Transverse colon (tissue), 4 donors: ENCODE measurements around the gene SLC7A9. TPM values are rescaled to one million over a fixed set of nuclear protein-coding genes. Genes with fewer than 3 reads are reported as not detected.
"Not testable (repeated sequence)": the region's sequence is repeated elsewhere in the genome, so short reads cannot be mapped to it uniquely, and the experiment has no call there.

ENCODE experiments used
- DNase-seq: peaks from one replicate; pipeline ENCODE4 v3.0.0-alpha.2; 2019
- H3K27ac ChIP-seq, 4 donors: fragments of 200-600 bp; sonication (generic); 2 replicates each; pipeline ENCODE4 v1.5.1; 2016 to 2018; ENCODE audit warnings: inconsistent platforms in 4 of 4
- H3K27me3 ChIP-seq: fragments of 200-600 bp; sonication (generic); 2 replicates; pipeline ENCODE4 v1.5.1; 2017; ENCODE audit warnings: inconsistent platforms
- H3K36me3 ChIP-seq, 4 donors: fragments of 200-600 bp; sonication (generic); 2 replicates each; pipeline ENCODE4 v1.5.1; 2017 to 2019; ENCODE audit warnings: inconsistent platforms in 4 of 4
- H3K4me1 ChIP-seq, 4 donors: fragments of 200-600 bp; sonication (generic); 2 replicates each; pipeline ENCODE4 v1.5.1; 2017 to 2020; ENCODE audit warnings: inconsistent platforms in 4 of 4
- H3K4me3 ChIP-seq, 4 donors: fragments of 200-600 bp; sonication (generic); 1 replicate in 1 of 4; 2 replicates in 3 of 4; pipeline versions ENCODE4 v1.5.1 to v1.6.1; 2017 to 2019; ENCODE audit warnings: inconsistent platforms in 4 of 4
- H3K9me3 ChIP-seq, 2 donors: fragments of 200-600 bp; sonication (generic); 2 replicates each; pipeline ENCODE4 v1.5.1; 2017 to 2019; ENCODE audit warnings: inconsistent platforms in 2 of 2
- CTCF ChIP-seq, 5 experiments: fragments of 200-600 bp in 3 of 5; fragments of 450-650 bp in 2 of 5; sonication (generic) in 3 of 5; IDR thresholded peaks; 1 replicate in 2 of 5; 2 replicates in 3 of 5; pipeline ENCODE4 v1.5.1; 2016 to 2017; ENCODE audit warnings: antibody characterized with exemption in 5 of 5, inconsistent platforms in 3 of 5, mild to moderate bottlenecking in 2 of 5, moderate library complexity in 1 of 5
- EP300 ChIP-seq: sonication (generic); formaldehyde crosslinking; IDR thresholded peaks from one replicate; pipeline ENCODE4 v1.6.1; 2017; ENCODE audit warnings: antibody characterized with exemption, low read depth
- POLR2A ChIP-seq: fragments of 450-650 bp; IDR thresholded peaks from one replicate; pipeline ENCODE4 v1.6.1; 2016; ENCODE audit warnings: antibody characterized with exemption, mild to moderate bottlenecking, moderate library complexity
- POLR2AphosphoS5 ChIP-seq, 3 donors: sonication (generic); formaldehyde crosslinking; IDR thresholded peaks; one replicate each; pipeline ENCODE4 v1.6.1; 2016; ENCODE audit warnings: antibody characterized with exemption in 3 of 3
- WGBS, 2 donors: methylation state at CpG; one replicate each; pipeline ENCODE4 v1.1.5; 2018; ENCODE audit warnings: low coverage in 1 of 2; 5-methylcytosine and 5-hydroxymethylcytosine counted together
- in situ Hi-C, 4 donors: fragments of 200-750 bp; cut with MboI; loops; one replicate each; pipeline versions ENCODE4 v1.15.0 to v1.15.1; 2017; ENCODE audit warnings: low sequenced_read_pairs in 3 of 4, low pct_ligation_motif_present in 1 of 4, low pct_unique_long_range_greater_than_20kb in 1 of 4
- intact Hi-C: fragments of 100-400 bp; cut with DNase I; formaldehyde crosslinking; loops from one replicate; pipeline ENCODE4 v1.15.1; 2023; ENCODE audit warnings: low total_unique reads
- small RNA-seq, 4 donors: library from RNA; depleted of rRNA; stranded (forward); fragments of <200 nt; gene quantifications; one replicate each; pipeline ENCODE3, GENCODE V24; 2016
- total RNA-seq, 4 donors: library from RNA; depleted of rRNA; stranded (reverse); fragments of >200 nt; gene quantifications; one replicate each; pipeline ENCODE4 v1.1.0, GENCODE V29; 2016

SLC7A9 gene
- total RNA-seq, 4 donors from 2014 or later = 2.5 to 11.2 TPM; not detected in 2

GRCh38 chr19:32789429-32789828 lies 80.1 kb downstream of the SLC7A9 start:
- 67 to 95% methylated on average over 3 to 10 of the region's 10 CpGs for WGBS, 2 donors
- Histone ChIP-seq H3K4me1 (no peaks in the 10 kb centered on the region), H3K27ac (no peak overlapping the region), H3K36me3 (no peaks in the 10 kb centered on the region), H3K4me3 (no peak overlapping the region), H3K27me3 (no peaks in the 10 kb centered on the region), H3K9me3 (no peaks in the 10 kb centered on the region)
- TF ChIP-seq POLR2A (no peak), POLR2AphosphoS5 (IDR thresholded peaks at IDR 0.05) (no peak), EP300 (no peak), CTCF (IDR thresholded peaks at IDR 0.05) (no peak)
- intact Hi-C loops (no loop called here), in situ Hi-C loops (no loop called here)
- DNase-seq = no peak

GRCh38 chr19:32787895-32788294 lies 81.7 kb downstream of the SLC7A9 start:
- DNase-seq, H3K4me3 ChIP-seq, H3K27ac ChIP-seq, H3K9me3 ChIP-seq, H3K36me3 ChIP-seq, intact Hi-C loops, in situ Hi-C loops, H3K27me3 ChIP-seq, H3K4me1 ChIP-seq: not testable (repeated sequence)
- 96% methylated on average over 5 of the region's 5 CpGs; no CpG with 5 or more reads in 1 of the 2 donors for WGBS, 2 donors

- intact Hi-C loops, H3K4me1 ChIP-seq, H3K27ac ChIP-seq, DNase-seq, H3K27me3 ChIP-seq, H3K4me3 ChIP-seq, H3K36me3 ChIP-seq, in situ Hi-C loops, H3K9me3 ChIP-seq: not testable (repeated sequence)
- 60 to 86% methylated on average over 5 to 12 of the region's 12 CpGs for WGBS, 2 donors
These were observed 82.3 kb downstream of the SLC7A9 start for GRCh38 chr19:32787161-32787813.

GRCh38 chr19:32782089-32782488 lies 87.5 kb downstream of the SLC7A9 start:
- H3K9me3 ChIP-seq, DNase-seq, H3K27ac ChIP-seq, H3K27me3 ChIP-seq, H3K4me1 ChIP-seq, intact Hi-C loops, in situ Hi-C loops, H3K4me3 ChIP-seq, H3K36me3 ChIP-seq: not testable (repeated sequence)
- 92% methylated on average over 1 of the region's 1 CpG; no CpG with 5 or more reads in 1 of the 2 donors for WGBS, 2 donors

- H3K9me3 ChIP-seq = no peaks in the 10 kb centered on the region
- H3K4me1 ChIP-seq = no peaks in the 10 kb centered on the region
- no peaks in the 10 kb centered on the region for H3K27me3 ChIP-seq
- 92 to 93% methylated on average over 2 of the region's 2 CpGs for WGBS, 2 donors
- H3K27ac ChIP-seq = no peak overlapping the region
- no peak overlapping the region for H3K4me3 ChIP-seq
- in situ Hi-C loops (no loop called here), intact Hi-C loops (no loop called here)
- DNase-seq = no peak
- TF ChIP-seq POLR2AphosphoS5 (IDR thresholded peaks at IDR 0.05) (no peak), EP300 (no peak), POLR2A (no peak), CTCF (IDR thresholded peaks at IDR 0.05) (no peak)
- H3K36me3 ChIP-seq = no peaks in the 10 kb centered on the region
These were observed 88.3 kb downstream of the SLC7A9 start for GRCh38 chr19:32781280-32781679.

Small RNAs within 50 kb of the gene (small RNA-seq; reads per million reads assigned to genes)
- gene RN7SKP22 = 0 reads per million in 4 donors

Other genes with a start within 250 kb of the SLC7A9 start
- 10 to 100 TPM; 14.7 to 44.3 (median 34.6) TPM for gene ANKRD27, start 194.6 kb downstream of the SLC7A9 start, total RNA-seq
- under 1 TPM in 3 of 4 donors, not detected in 1; 0.14 to 0.60 (median 0.16) TPM for gene RGS9BP, start 193.9 kb downstream of the SLC7A9 start, total RNA-seq
- gene NUDT19, start 177.9 kb downstream of the SLC7A9 start, total RNA-seq = 10 to 100 TPM in 3 of 4 donors, 1 to 10 TPM in 1; 4.2 to 15.2 (median 12.8) TPM
- under 1 TPM in 1 of 4 donors, not detected in 3; 0.48 TPM for gene TDRD12, start 150.0 kb downstream of the SLC7A9 start, total RNA-seq
- 10 to 100 TPM in 2 of 4 donors, 1 to 10 TPM in 2; 4.5 to 39.6 (median 9.4) TPM for gene CEP89, start 102.2 kb upstream of the SLC7A9 start, total RNA-seq
- under 1 TPM in 2 of 4 donors, not detected in 2; 0.48 to 0.55 TPM for gene FAAP24, start 102.5 kb upstream of the SLC7A9 start, total RNA-seq
- 100 to 1,000 TPM in 1 of 4 donors, 10 to 100 TPM in 3; 49.0 to 276 (median 74.3) TPM for gene RHPN2, start 195.1 kb upstream of the SLC7A9 start, total RNA-seq
- gene GPATCH1, start 211.4 kb upstream of the SLC7A9 start, total RNA-seq = 10 to 100 TPM in 3 of 4 donors, 1 to 10 TPM in 1; 9.1 to 16.8 (median 14.8) TPM